HT1080 (cell line): Measurements from ENCODE around the gene DCDC2C. TPM values are rescaled to one million over a fixed set of nuclear protein-coding genes. Genes with fewer than 3 reads are reported as not detected.

Experiments
- DNase-seq: peaks from one replicate; pipeline ENCODE4 v3.0.0-alpha.2; 2015; ENCODE audit warnings: low read depth
- polyA plus RNA-seq, 2 experiments: library from polyadenylated mRNA; depleted of rRNA; stranded (reverse); fragments of >200 nt; gene quantifications; 2 replicates each; pipeline ENCODE4 v1.2.3, GENCODE V29; 2015
- total RNA-seq: library from RNA; depleted of rRNA; stranded (reverse); fragments of >200 nt; shearing (Covaris generic); gene quantifications from 2 replicates; pipeline ENCODE4 v1.2.3, GENCODE V29; 2014; rRNA removed

The DCDC2C gene, protein sequence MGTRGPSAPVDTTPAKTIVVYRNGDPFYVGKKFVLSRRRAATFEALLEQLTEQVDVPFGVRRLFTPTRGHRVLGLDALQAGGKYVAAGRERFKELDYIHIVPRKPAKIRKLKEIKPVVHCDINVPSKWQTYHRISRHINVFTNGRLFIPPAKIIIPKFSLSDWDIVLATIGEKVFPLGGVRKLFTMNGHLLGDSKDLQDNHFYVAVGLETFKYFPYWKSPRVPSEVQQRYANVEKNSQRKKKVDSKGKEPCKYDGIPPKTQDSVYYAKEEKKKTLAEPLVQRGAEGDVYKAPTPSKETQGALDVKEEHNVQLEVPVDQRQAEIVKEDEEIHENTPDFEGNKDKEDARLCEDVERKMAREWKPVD
- 0.33 and 1.1 TPM in 2 replicates for total RNA-seq
- polyA plus RNA-seq (2015; cell fraction: cytosol; rRNA removed) = 0.16 TPM in 1 of 2 replicates, not detected in the other
- not detected in 2 replicates for polyA plus RNA-seq (2015; cell fraction: nucleus; rRNA removed)

DNA sequence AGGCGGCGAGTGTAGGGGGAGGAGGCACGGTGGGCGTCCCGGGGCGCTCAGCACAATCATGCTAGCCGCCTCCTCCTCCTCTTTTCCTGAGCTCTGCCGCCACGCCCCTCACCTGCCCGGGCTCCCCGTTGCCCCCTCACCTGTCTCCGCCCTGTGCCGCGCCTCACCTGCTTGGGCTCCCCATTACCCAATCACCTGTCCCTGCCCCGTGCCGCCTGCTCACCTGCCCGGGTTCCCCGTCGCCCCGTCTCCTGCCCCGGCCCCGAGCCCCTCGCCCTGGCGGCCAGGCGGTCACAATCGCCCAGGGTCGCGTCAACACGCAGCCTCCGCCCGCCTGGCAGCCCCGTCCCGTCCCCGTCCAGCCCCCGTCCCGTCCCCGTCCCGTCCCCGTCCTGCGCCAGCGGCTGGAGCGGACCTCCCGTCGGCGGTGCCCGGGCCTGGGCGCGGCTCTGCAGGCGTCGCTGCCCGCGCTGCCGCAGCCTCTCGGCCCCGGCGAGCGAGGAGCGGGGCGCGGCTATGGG, at the start of gene DCDC2C:
Gene DCDC2C, plus strand, starts transcription at position 340 of the 521 bp plus-strand sequence. Its CDS starts 177 bp downstream, at position 517.
- no peak for DNase-seq

DNA sequence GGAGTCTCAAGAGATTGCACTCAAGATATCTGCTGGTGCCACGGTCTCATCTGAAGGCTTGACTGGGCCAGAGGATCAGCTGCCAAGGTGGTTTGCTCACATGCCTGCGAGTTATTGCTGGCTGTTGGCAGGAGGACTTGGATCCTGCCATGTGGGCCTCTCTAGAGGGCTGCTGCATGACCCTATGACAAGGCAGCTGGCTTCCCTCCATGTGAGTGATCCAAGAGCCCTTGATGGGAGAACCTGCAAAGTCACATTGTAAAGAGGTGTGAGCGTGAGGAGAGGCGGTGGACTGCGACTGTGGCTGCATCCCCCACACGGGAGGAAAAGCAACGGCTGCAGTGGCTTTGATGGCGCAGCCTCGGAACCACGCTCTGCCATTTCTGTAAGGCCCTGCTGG, 49.4 kb upstream of the DCDC2C start:
- no peak for DNase-seq

DNA sequence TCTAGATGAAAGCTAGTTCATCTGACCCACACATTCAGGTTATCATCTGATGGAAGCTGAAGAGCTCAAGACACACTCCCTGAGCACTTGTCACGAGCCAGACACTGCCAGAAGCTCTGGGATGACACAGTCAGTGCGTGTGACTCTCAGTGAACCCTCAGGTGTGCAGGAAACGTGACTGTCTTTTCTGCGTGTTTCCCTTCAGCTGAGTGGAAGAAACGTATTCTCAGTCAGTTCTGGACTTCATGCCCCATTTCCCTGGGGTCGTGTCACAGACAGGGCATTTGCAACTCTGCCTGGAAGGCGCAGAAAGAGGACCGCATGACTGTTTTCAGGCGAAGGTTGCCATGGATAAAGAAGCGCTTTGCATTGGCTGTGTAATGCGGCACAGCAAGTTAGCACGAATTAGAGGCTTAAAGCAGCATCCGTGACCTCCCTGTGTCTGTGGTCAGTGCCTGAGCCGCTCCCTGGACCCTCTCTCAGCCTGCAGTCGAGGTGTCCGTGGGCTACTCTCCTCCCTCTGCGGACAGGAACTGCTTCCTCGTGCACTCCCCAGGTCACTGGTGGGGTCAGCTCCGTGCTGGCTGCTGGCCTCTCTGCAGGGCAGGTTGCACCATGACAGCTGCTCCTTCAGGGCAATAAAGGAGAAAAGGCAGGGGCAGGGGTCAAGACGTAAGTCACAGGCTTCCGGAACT, 48.7 kb upstream of the DCDC2C start:
- DNase-seq = no peak

DNA sequence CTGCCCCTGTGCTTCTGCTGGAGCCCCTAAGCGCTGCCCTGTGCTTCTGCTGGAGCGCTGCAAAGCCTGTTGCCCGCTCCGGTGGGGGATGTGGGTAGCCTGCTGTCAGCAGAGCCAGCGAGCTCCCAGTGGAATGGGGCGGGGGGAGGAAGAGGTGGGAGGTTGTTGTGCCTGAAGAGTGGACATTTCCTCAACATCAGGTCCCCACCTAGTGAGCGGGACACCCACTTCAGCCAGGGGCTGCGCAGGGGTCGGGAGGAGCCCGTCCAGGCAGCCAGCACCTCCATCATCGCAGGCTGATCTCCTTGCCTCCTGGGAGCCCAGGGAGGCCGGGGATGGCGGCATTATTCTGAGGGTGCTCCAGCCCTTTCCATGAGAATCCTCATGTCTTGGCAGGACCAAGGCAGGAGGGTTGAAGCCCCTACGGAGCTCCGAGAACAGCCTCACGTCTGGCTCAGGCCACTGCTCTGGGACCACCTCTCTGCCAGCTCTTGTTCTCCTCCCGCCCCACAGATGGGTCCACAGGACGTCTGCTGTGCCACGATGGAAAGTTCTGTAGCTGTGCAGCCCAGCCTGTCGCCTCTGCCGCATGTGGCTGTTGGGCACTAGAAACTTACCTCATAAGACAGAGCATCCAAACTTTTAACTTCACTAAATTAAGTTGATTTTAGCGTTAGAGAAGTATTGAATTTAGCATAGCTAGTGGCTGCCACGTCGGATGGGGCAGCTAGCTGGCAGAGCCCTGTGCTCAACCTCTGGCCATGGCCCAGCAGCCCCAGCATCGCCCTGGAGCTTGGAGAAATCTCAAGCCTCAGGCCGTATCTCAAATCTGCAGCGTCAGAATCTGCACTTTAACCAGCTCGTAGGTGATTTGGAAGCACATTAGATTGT, 47.3 kb upstream of the DCDC2C start:
- DNase-seq = no peak

DNA sequence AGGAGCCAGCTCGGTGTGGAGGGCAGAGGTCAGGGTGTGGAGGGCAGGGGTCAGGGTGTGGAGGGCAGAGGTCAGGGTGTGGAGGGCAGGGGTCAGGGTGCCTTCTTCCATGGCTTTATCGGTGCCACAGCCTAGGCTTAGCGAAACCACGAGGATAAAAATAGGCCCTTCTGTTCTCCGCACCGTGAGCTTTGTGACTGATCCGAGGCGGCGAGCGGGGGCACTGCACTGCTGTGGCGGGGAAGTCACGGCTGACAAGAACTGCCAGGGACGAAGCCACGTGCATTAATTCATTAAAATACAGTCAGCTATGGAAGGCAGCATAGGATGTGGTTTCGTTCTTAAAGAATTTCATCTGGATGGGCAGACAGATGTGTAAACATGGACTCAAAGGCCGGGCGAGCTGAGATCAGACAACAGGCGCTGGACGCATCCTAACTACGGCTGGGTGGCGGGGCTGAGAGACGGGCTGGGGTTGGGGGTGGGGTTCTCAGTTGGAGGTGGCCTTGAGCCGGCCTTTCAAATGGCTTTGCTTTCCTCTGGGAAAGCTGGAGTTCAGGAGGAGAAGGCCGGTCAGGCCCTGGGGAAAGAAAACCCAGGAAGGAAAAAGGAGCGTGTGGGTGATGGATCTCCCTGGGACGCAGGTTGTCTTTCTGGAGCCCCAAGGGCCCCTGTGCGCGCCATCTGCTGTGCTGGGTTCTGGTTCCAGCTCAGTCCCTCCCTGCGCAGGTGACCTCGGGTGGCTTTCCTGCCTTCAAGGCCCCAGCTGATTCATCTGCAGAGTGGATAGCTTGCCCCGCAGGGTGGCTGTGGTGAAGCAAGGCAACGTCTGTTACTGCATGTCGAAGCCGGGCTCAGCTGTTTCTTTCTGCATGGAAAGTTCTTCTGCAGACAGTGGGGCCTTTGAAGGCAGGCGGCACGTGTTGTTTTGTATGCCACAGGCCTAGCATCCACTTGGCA, 46.3 kb upstream of the DCDC2C start:
- no peak for DNase-seq

DNA sequence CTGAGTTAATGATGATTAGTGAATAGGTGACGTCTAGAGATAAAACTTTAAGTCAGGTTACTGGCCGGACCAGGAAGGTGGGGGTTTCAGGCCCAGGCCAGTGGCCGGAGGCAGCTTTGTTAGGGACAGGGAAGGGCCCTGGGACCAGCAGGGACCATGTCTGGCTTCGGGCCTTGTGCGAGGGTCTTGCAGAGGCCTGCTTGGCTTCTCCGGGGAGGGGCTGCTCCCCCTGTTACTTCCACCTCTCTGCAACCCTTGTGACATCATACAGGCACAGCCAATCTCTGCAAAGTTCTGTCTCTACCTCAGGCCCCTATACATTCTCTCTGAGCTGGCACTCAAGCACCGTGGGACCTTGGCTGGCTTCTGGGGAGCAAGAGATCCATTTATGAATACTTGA, 45.5 kb upstream of the DCDC2C start, which contains the start of gene ALLC:
Gene ALLC, plus strand, starts transcription at position 320 of the 400 bp plus-strand sequence. CDS start 12,958 bp downstream, outside the sequence.
- DNase-seq = no peak

DNA sequence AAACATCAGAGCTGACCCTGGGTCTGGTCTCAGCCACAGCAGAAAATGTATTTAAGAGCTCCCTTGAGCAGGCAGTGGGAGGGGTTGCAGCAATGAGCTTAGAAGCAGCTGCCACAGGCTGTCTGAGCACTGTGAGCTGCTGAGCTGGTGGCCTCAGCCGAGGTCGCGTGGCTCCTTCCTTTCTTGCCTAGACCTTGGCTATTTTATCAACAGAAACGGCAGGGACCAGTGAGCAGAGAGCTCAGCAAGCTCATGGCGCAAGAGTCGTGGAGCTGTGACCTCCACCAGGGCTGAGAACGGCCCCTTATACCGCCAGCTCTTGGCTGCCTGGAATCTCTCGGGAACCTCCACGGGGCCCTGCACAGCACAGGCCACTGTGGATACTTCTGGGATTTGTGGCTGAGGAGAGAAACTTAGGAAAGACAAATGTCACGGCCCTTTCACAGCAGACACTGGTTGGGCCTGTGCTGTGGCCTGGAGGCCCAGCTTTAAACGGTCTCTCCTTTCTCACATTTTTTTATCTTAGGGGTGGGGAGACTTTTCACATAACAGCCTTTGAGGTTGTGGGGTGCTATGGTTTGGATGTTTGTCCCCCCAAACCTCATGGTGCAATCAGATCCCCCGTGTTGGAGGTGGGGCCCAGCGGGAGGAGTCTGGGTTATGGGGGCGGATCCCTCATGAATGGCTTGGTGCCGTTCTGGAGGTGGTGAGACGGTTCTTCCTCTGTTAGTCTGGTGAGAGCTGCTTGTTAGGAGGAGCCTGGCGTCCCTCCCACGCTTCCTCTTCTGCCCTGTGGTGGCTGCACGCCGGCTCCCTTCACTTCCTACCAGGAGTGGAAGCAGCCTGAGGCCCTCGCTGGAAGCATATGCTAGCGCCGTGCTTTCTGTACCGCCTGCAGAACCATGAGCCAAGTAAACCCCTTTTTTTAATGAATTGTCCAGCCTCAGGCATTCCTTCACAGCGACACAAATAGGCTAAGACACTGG, 43.6 kb upstream of the DCDC2C start:
- DNase-seq = no peak

DNA sequence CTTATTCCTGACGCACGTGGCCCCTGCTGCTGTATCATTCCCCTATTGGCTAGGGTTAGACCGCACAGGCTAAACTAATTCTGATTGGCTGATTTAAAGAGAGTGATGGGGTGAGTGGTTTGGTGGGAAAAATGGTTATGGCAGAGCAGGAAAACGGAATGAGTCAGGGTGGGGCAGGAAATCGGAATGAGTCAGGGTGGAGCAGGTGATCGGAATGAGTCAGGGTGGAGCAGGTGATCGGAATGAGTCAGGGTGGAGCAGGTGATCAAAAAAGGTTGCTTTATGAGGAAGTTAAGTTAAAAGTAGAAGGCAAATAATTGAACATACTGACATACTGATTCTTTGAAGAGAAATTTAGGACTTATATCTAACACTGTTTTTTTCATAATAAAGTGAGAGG, 42.7 kb upstream of the DCDC2C start:
- DNase-seq = peak; percentile 97

DNA sequence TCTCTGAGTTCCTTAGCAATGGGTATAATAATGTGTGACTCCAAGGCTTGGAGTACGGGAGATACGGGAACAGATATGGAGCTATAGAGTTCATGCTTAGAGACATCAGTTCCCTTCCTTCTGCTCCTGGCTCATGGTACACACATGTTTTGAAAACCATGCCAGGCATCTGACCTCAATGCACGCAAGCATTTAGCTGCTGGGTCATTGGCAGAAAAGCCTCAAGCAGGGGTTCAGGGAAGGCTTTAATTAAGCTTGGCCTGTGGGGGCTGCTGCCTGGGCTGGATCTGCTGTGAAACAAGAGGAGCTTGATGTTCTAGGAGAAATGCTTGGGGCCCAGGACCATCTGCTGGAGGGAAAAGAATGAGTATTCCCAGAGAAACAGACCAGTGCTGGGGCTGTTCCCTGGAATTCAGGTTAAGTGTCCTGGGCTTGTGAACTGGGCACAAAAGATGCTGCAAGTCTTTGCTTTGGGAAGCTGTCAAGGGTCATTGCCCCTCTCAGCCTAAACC, 42.2 kb upstream of the DCDC2C start:
- no peak for DNase-seq

DNA sequence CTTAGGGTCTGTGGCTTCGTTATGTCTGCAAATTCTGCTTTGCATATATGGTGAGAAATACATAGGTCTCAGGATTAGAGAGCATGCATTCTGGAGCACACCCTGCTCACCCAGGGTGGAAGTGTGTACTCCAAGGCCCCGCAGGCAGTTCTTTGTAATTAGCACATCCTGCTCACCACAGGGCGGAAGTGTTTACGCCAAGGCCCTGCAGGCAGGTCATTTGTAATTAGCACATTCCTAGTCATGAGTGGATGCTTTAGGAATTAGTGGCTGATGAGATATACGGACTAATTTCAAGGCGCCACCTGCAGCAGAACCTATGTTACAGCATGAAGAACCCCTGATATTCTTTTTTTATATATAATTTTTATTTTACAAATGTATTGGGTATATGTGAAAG, 41.1 kb upstream of the DCDC2C start:
- DNase-seq = no peak

DNA sequence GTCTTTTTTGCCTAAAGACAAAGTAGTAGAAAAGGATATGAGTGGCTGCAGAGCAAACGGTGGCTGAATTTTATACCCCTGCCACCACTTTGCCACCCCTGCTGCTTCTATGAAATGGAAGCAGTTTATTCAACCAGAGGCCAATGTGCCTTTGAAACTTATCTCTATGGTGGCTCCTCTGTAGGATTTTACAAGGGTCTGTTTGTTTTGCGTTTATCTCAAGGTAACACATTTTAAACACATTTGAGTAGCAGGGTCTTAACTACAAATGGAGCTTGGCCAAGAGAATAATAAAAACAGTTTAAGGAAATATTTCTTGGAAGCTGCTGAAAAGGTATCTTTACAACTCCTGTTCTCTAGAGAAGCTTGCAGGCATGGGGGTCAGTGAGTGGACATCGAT, 39.3 kb upstream of the DCDC2C start:
- DNase-seq = no peak

DNA sequence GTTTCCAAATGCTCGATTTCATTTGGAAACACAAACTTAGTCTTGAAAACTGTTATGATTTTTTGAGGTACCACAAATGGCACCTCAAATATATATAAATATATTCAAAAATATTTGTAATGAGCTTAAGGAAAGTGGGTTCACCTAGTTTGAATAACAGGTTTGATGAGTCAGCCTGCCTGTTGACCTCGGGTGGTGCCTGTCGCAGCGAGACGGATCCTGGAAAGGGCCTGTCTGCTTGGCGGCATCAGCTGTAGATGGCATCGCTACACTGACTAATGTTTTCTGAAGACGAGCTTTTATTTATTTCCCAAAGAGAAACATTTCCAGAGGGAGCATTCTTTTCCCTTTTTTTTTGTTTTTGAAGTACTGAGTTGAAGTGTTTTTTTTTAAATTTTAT, 38.5 kb upstream of the DCDC2C start:
- no peak for DNase-seq

DNA sequence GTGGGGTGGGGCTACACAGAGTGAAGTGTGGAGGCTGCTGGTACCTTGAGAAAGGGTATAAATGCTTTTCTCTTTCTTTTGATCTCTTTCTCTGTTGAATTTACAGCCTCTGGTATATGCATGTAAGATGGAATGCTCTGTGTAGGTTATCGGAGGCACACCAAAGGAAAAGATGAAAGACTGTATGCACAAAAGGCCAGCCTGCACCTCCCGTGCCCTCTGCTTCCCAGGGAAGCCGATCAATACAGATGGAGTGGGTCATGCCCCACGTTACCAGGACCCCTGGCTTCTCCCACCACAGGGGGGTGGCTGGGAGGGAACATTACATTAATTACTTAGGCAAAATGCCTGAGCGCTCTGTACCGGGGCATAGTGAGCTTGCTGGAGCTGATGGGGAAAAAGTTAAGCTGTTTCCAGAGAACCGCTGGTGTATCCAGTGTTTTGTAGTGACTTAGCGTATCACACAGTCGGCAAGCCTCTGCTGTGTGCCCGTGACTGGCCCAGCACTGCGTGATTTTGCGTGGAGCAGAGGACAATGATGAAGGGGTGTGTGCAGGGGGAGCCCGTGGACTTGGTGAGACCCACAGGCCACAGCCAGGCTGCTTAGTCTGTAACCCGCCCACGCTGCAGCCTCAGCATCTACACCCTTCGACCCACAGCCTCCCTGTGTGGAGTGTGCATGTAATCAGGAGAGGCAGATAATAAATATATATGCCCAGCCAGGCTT, 37.3 kb upstream of the DCDC2C start:
- no peak for DNase-seq

DNA sequence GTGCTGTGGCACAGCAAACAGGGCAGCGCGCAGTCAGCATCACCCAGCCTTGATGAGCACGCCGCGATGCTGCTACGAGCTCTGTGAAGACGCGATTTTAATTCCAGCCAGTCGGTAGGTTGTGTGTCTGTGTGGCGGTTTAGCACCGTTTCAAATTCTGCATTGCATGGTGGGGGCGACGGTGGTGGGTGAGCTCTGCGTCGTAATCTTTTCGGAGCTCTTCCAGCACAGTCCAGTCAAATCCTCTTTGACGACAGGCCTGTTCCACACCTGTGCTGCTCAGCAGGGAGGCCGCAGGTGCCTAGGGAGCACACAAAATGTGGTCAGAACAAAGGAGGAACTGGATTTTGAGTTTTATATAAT, 36.8 kb upstream of the DCDC2C start:
- no peak for DNase-seq

DNA sequence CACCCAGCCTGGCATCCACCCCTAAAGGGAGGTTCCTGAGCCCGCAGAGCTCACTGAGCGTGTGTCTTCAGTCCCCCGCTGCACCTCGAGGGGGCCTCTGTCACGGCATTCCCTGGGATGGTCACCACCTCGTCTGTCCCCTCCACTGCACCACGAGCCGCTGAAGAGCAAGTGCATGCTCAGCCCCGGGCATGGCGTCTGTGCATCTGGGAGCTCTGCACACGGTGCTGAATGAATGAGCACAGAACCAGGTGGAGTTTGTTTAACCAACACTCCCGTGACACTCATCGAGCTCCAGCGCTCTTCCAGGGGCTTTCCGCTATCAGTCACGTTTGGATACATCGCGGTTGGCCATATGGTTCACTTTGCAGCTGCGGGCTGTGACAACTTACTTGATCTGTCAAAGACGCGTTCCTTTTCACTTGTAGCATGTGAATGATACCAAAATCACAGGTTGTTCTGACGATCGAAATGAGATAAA, 36.2 kb upstream of the DCDC2C start:
- DNase-seq = no peak

DNA sequence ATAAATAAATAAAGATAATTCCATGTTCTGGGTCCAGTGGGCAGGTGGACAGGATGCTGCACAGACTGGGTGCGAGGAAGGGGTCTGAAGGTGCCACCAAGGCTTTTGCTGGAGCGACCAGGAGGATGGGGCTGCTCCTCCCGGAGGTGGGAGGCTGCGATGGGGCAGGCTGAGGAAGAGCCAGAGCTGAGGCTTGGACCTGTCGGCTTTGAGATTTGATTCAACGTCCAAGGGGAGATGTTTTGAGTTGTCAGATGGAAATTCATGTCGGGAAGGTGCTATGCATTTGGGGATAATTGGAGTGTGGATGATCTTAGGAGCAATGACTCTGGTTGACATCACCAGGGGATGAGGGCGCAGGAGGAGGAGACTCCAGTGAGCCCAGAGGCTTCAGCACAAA, 33.7 kb upstream of the DCDC2C start:
- no peak for DNase-seq

DNA sequence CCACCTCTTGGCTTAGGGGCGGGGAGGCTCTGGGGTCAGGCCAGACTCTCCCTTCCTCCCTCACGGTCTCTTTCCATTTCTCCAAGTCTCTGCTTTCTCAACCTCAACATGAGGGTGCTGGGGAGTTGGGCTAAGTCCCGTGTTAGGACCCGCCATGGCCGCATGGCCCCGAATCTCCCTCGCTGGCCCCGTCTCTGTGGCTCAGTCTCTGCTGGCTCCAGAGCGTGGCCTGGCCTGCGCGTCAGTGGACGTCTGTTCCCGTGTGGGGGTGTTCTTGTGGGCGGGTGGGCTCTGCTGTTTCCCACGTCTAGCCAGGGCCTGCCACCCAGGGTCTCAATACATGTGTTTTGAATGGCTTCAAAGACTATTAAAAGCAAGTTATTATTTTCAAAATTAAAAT, 33.0 kb upstream of the DCDC2C start:
- no peak for DNase-seq

DNA sequence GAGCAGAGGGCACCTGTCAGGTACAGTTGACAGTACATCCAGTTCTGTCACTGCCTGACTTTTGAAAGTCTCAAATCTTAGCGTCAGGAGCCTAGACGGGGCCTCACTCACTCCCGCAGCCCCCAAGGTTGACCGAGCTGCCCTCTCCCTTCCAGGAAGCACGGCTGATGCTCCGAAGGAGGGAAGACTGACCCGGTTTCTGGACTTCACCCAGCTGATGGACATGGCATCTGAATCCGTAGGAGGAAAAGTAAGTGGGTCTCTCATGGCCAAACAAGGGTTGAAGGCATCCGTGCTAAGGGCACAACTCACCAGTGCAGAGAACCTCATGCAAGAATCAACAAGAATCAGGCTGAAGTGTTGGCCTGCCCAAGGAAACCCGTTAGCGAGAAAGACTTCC, 32.4 kb upstream of the DCDC2C start:
- DNase-seq = no peak
